Fibroblast of lung (primary cell): Measurements from ENCODE around the gene NUDCD2. TPM values are rescaled to one million over a fixed set of nuclear protein-coding genes. Genes with fewer than 3 reads are reported as not detected.

Source experiments
- DNase-seq, 2 donors: peaks; one replicate each; pipeline versions ENCODE4 v3.0.0 to v3.0.0-alpha.2; 2010; ENCODE audit warnings: low read depth in 2 of 2
- H2AFZ ChIP-seq: 2 replicates; pipeline ENCODE4 v1.5.1; 2012; ENCODE audit warnings: low read length, control low read depth, inconsistent platforms
- H3K27ac ChIP-seq: 2 replicates; pipeline ENCODE4 v1.5.1; 2011; ENCODE audit warnings: low read length, control low read depth; ENCODE audit not compliant: insufficient read depth
- H3K27me3 ChIP-seq: 2 replicates; pipeline ENCODE4 v1.5.1; 2011; ENCODE audit warnings: mild to moderate bottlenecking, low read length; ENCODE audit not compliant: control insufficient read depth, insufficient read depth
- H3K36me3 ChIP-seq: 2 replicates; pipeline ENCODE4 v1.5.1; 2011; ENCODE audit warnings: low read length; ENCODE audit not compliant: control insufficient read depth, insufficient read depth
- H3K4me1 ChIP-seq: 2 replicates; pipeline ENCODE4 v1.5.1; 2011; ENCODE audit warnings: low read length; ENCODE audit not compliant: control insufficient read depth, insufficient read depth; ENCODE audit errors: extremely low read depth
- H3K4me2 ChIP-seq: 2 replicates; pipeline ENCODE4 v1.5.1; 2011; ENCODE audit warnings: low read length, control low read depth; ENCODE audit not compliant: insufficient read depth; ENCODE audit errors: extremely low read depth
- H3K4me3 ChIP-seq, 4 experiments: fragments of 200-600 bp in 1 of 4; sonication (generic) in 1 of 4; replicated peaks in 1 of 4; 2 replicates each; pipeline ENCODE4 v1.5.1; 2011 to 2016; ENCODE audit warnings: low read length in 4 of 4, low read depth in 3 of 4, mild to moderate bottlenecking in 3 of 4, control low read depth in 2 of 4, inconsistent platforms in 1 of 4, mixed read lengths in 1 of 4; ENCODE audit not compliant: insufficient read depth in 1 of 4; ENCODE audit errors: control extremely low read depth in 1 of 4
- H3K79me2 ChIP-seq: 2 replicates; pipeline ENCODE4 v1.5.1; 2012; ENCODE audit warnings: mild to moderate bottlenecking, low read length, inconsistent platforms; ENCODE audit not compliant: control insufficient read depth, insufficient read depth
- H3K9ac ChIP-seq: 2 replicates; pipeline ENCODE4 v1.5.1; 2011; ENCODE audit warnings: mild to moderate bottlenecking, low read length, control low read depth; ENCODE audit not compliant: insufficient read depth
- H3K9me3 ChIP-seq: 2 replicates; pipeline ENCODE4 v1.5.1; 2012; ENCODE audit warnings: low read depth, low read length; ENCODE audit not compliant: control insufficient read depth, insufficient read depth
- H4K20me1 ChIP-seq: 2 replicates; pipeline ENCODE4 v1.5.1; 2011; ENCODE audit warnings: low read length; ENCODE audit not compliant: control insufficient read depth, insufficient read depth; ENCODE audit errors: extremely low read depth
- EZH2 ChIP-seq: IDR thresholded peaks from 2 replicates; pipeline ENCODE4 v1.5.1; 2012; ENCODE audit warnings: low read length, control low read depth, mild to moderate bottlenecking; ENCODE audit errors: missing control alignments
- polyA plus RNA-seq, 2 donors: library from polyadenylated mRNA; depleted of rRNA in 1 of 2; stranded (reverse) in 1 of 2; unstranded in 1 of 2; fragments of >200 nt; gene quantifications; 2 replicates each; pipeline ENCODE4 v1.2.1, GENCODE V29; 2011 to 2012; ENCODE audit warnings: missing spikeins in 1 of 2
- total RNA-seq: library from RNA; depleted of rRNA; stranded (reverse); fragments of >200 nt; gene quantifications from 2 replicates; pipeline ENCODE4 v1.2.1, GENCODE V29; 2014
- TF ChIP-seq, protein P1 (sequence below), 2 donors: IDR thresholded peaks in 1 of 2; conservative IDR thresholded peaks in 1 of 2; 1 replicate in 1 of 2; 2 replicates in 1 of 2; pipeline ENCODE4 v1.5.1; 2011 to 2012; ENCODE audit warnings: low read length in 2 of 2, control low read depth in 1 of 2, inconsistent platforms in 1 of 2, low read depth in 1 of 2, mild to moderate bottlenecking in 1 of 2

Gene NUDCD2
- total and polyA plus RNA-seq, 2 donors (not counting 1 experiment from before 2014, with no cell fraction given), result 5.9 to 7.4 TPM

DNA sequence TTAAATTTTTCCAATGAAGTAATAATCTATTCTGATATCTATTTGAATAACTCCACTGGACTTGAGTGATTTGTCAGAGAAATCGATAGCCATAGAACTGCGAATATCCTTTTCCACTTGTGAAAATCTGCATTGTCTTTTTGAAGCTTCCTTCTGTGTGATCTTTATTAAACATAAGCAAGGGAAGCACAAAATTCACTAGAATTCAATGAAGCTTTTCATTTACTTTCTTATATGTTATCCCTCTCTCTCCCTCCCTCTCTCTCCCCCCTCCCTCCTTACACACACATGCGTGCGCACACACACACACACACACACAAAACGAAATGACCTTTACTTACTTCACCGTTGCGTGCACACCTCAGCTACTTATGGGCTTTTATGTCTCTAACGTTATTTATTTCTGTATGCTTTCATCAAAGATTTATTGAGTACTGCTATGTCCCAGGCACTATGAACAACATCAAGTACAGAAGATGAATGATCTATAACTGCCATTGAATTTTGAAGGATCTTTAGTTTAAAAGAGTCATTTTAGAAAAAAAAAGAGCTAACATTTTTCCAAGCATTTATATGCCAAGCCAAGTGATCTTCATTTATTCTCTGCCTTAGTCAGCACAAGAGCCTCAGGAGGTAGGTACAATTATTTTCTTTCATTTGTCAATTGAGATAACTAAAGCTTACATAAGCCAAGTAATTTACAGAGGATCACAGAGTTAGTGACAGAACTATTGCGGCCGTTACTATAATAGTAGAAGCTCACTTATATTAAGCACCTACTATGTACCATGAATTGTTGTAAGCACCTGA, 55.3 kb downstream of the NUDCD2 start:
- Histone ChIP-seq H3K9me3 (no peaks in the 10 kb centered on the region), H4K20me1 (no peaks in the 10 kb centered on the region), H3K4me1 (no peaks in the 10 kb centered on the region), H3K27me3 (no peaks in the 10 kb centered on the region), H3K36me3 (no peaks in the 10 kb centered on the region), H3K27ac (no peak overlapping the region), H3K4me3 (no peak overlapping the region), H2AFZ (no peak overlapping the region), H3K4me2 (no peak overlapping the region), H3K79me2 (no peaks in the 10 kb centered on the region), H3K9ac (no peak overlapping the region)
- TF ChIP-seq EZH2, result no peak
- TF ChIP-seq, protein P1, sequence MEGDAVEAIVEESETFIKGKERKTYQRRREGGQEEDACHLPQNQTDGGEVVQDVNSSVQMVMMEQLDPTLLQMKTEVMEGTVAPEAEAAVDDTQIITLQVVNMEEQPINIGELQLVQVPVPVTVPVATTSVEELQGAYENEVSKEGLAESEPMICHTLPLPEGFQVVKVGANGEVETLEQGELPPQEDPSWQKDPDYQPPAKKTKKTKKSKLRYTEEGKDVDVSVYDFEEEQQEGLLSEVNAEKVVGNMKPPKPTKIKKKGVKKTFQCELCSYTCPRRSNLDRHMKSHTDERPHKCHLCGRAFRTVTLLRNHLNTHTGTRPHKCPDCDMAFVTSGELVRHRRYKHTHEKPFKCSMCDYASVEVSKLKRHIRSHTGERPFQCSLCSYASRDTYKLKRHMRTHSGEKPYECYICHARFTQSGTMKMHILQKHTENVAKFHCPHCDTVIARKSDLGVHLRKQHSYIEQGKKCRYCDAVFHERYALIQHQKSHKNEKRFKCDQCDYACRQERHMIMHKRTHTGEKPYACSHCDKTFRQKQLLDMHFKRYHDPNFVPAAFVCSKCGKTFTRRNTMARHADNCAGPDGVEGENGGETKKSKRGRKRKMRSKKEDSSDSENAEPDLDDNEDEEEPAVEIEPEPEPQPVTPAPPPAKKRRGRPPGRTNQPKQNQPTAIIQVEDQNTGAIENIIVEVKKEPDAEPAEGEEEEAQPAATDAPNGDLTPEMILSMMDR (conservative IDR thresholded peaks at IDR 0.05 in 1 of 2, IDR thresholded peaks at IDR 0.05 in 1 of 2; ENCODE audit: low read depth in 1 of 2, low read length in 2 of 2), result no peak
- DNase-seq, result no peak

DNA sequence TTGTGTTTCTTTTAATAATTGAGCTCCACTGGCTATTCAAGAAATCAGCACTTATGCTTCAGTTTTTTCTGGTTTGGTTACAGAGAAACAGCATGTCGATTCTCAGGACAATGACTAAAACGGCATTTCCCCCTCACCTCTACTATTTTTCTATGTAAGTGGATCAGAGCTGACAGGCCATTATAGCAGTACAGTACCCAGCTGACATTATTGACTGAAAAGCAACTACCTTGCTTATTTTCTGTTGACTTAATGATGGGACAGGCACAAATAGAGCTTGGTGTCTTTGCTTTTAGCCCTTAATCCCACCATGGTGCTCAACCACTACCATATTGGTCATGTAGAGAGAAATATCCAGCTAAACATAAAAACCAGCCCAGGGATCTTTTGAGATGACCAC, 57.9 kb downstream of the NUDCD2 start:
- Histone ChIP-seq H4K20me1 (no peaks in the 10 kb centered on the region), H3K4me1 (no peaks in the 10 kb centered on the region), H3K9me3 (no peaks in the 10 kb centered on the region), H3K27ac (no peak overlapping the region), H3K79me2 (no peaks in the 10 kb centered on the region), H3K9ac (no peak overlapping the region), H3K4me3 (no peak overlapping the region), H2AFZ (no peak overlapping the region), H3K27me3 (no peaks in the 10 kb centered on the region), H3K36me3 (no peaks in the 10 kb centered on the region), H3K4me2 (no peak overlapping the region)
- DNase-seq, result no peak
- TF ChIP-seq EZH2, result no peak
- TF ChIP-seq, protein P1 (conservative IDR thresholded peaks at IDR 0.05 in 1 of 2, IDR thresholded peaks at IDR 0.05 in 1 of 2; ENCODE audit: low read depth in 1 of 2, low read length in 2 of 2), result no peak

DNA sequence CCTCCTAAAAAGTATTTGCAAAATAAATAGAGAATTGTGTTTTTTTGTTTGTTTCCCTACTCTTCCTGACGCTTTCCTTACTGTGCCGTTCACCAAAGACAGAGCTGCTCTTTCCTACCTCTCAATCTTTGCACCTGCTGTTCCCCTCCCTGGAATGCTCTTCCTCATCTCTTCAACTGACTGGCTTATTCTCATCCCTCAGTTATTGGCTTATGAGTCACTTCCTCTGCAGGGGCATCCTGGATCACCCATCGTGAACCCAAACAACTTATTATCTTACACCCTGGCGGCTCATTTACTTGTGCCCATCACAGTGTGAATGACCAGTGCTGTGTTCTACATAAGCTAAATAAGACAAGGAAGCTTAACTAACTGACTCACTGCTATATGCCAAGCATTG, 58.6 kb downstream of the NUDCD2 start:
- Histone ChIP-seq H3K4me1 (no peaks in the 10 kb centered on the region), H3K27me3 (no peaks in the 10 kb centered on the region), H3K27ac (no peak overlapping the region), H2AFZ (no peak overlapping the region), H3K9ac (no peak overlapping the region), H3K4me3 (no peak overlapping the region), H3K36me3 (no peaks in the 10 kb centered on the region), H3K79me2 (no peaks in the 10 kb centered on the region), H4K20me1 (no peaks in the 10 kb centered on the region), H3K4me2 (no peak overlapping the region), H3K9me3 (no peaks in the 10 kb centered on the region)
- TF ChIP-seq EZH2, result no peak
- TF ChIP-seq, protein P1 (conservative IDR thresholded peaks at IDR 0.05 in 1 of 2, IDR thresholded peaks at IDR 0.05 in 1 of 2; ENCODE audit: low read depth in 1 of 2, low read length in 2 of 2), result no peak
- no peak for DNase-seq
